Stimulated activated CD8-positive, alpha-beta memory T cell treated with anti-CD3 and anti-CD28 coated beads, Interleukin-4, amount 100 ng/mL, for 4 hours (primary cell): Measurements from ENCODE around the gene REEP1.
"Not testable (repeated sequence)": the region's sequence is repeated elsewhere in the genome, so short reads cannot be mapped to it uniquely, and the experiment has no call there.

Source experiments
- DNase-seq, 2 donors: peaks; one replicate each; pipeline ENCODE4 v3.0.0-alpha.2; 2020; ENCODE audit warnings: low read depth in 2 of 2, low spot score in 1 of 2

The REEP1 gene

DNA sequence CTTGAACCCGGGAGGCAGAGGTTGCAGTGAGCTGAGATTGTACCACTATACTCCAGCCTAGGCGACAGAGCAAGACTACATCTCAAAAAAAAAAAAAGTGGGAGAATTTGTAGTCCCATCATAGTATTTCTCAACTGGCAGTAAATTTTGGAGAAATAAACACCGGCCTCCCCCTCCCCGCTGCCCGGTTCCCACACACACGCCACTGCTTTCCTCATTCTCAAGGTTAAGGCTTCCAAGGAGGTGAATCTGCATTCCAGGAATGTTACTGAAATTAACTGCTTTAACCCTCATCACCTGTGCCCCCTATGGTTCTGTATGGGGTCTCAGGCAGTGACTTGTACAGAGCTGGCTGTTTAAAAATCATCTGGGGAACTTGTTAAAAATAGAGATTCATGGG is 88.2 kb downstream of the REEP1 start:
- DNase-seq, result no peak

- not testable (repeated sequence) for DNase-seq
Measured at GRCh38 chr2:86245222-86245621, 92.2 kb downstream of the REEP1 start.

DNA sequence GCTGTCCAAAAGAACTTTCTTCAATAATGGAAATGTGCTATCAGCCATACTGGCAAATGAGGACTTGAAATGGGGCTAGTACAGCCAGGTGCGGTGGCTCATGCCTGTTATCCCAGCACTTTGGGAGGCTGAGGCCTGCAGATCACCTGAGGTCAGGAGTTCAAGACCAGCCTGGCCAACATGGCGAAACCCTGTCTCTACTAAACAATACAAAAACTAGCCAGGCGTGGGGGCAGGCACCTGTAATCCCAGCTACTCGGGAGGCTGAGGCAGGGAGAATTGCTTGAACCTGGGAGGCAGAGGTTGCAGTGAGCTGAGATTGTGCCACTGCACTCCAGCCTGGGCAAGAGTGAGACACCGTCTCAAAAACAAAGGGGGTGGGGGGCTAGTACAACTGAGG is 92.6 kb downstream of the REEP1 start:
- not testable (repeated sequence) for DNase-seq

- no peak for DNase-seq
Measured at GRCh38 chr2:86243950-86244733, 93.3 kb downstream of the REEP1 start.

- no peak for DNase-seq
Measured at GRCh38 chr2:86243272-86243671, 94.2 kb downstream of the REEP1 start.

GRCh38 chr2:86241611-86242010 is 95.8 kb downstream of the REEP1 start:
- DNase-seq, result no peak

DNA sequence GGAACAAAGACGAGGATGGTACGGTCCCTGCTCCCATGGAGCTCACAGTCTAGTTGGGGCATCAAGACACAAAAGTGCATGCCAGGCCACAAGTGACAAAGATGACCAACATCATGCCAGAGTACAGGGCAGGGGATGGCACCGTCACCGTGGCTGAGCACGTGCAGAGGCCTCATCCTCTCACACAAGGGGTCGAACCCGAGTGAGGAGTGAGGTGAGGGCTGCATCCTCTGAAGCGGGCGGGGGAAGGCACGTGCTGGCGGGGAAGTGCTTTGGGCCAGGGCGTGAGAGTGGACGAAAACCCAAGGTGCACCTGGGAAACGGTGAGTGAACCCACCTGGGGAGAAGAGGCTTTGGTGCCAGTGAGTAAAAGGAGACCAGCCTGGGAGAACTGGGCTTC is 97.2 kb downstream of the REEP1 start:
- DNase-seq, result no peak

- DNase-seq, result no peak
Measured at GRCh38 chr2:86239745-86240144, 97.7 kb downstream of the REEP1 start.

DNA sequence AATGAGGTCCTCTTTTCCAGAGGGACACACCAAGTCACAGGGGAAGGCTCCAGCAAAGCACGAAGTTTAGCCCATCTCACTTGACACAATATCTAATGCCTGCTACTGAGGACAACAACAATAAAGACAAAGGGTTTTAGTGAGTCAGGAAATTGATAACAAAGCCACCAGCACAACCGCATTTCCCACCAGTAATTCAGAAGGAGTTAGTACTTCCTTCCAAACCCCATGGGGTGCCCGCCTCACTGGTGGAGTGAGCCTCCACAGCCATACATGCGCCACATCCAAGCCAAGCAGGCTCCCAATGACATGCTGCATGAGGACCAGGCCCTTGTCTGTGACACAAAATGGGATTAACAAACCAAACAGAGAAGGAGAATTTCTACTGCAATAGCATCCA is 98.1 kb downstream of the REEP1 start:
- no peak for DNase-seq

DNA sequence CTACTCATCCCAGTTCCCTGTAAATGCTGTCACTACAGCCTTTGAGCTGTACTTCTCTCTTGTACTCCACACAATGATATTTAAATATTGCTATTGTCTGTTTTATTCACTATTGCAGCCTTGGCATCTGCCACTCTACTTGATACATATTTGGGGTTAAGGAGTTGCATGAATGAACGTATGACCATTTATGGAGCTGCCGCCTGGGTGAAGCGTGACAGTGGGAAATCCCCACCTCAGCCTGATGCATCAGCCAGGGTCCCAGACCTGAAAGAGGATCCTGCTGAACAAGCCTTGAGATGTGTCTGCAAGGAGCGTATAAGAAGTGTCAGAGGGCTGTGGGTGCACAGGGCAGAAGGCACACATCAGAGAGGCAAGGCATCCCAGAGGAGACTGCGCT is 99.1 kb downstream of the REEP1 start:
- peak; percentile 12 to 18 for DNase-seq

- no peak for DNase-seq
Measured at GRCh38 chr2:86237172-86237571, 100.3 kb downstream of the REEP1 start.

DNA sequence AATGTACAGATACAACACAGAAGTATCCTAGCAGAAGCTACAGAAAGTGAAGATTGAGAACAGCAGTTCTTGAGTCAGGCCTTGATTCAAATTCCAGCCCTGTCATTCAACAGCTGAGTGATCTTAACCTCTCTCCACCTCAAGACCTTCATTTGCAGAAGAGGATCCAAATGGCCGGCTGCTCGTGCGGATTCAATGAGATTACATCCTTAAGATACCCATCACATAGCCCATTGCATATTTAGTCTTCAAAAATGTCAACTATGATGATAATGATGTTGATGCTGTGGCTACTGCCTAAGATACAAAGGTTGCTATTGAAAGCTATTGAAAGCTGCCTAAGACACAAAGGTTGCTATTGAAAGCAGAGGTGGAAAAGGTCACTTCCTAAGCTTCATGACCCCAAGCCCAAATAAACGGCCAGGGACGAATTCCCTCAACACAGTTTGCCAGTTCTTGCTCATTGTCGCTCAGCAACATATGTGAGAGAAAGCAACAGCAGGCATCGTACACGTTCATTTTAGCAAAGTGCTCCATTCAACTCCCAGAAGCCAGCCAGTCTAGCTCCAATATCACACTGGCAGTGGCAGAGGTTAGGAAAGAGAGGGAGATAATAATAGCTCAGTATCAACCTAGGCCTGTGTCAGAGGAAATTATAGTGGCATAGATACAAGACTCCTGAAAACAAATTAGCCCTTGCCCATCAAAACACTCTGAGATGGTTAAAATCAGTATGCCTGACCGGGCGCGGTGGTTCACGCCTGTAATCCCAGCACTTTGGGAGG is 102.0 kb downstream of the REEP1 start:
- DNase-seq, result no peak

- no peak for DNase-seq
Measured at GRCh38 chr2:86234563-86235131, 102.8 kb downstream of the REEP1 start.

GRCh38 chr2:86233436-86233835 is 104.0 kb downstream of the REEP1 start:
- DNase-seq, result no peak

GRCh38 chr2:86232910-86233309 is 104.5 kb downstream of the REEP1 start:
- no peak for DNase-seq

DNA sequence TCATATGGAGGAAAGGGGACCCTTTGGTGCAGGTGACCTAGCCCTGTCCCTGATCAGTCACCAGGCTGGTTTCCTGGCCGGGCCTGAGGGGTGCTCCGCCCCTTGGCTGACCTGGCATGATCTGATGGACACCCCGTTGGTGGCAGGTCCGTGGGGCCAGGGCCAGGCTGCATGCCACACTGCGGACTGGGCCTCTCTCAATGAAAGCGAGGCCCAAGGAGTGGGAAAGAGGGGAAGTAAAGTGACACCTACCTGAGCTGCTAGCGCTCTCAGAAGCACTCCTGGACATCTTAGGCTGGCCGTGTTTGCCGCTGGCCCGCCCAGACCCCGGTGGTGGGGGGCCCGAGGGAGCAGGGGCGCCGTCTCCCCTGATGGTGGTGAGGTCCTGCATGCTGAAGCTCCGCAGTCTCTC is 105.0 kb downstream of the REEP1 start:
- DNase-seq, result no peak

DNA sequence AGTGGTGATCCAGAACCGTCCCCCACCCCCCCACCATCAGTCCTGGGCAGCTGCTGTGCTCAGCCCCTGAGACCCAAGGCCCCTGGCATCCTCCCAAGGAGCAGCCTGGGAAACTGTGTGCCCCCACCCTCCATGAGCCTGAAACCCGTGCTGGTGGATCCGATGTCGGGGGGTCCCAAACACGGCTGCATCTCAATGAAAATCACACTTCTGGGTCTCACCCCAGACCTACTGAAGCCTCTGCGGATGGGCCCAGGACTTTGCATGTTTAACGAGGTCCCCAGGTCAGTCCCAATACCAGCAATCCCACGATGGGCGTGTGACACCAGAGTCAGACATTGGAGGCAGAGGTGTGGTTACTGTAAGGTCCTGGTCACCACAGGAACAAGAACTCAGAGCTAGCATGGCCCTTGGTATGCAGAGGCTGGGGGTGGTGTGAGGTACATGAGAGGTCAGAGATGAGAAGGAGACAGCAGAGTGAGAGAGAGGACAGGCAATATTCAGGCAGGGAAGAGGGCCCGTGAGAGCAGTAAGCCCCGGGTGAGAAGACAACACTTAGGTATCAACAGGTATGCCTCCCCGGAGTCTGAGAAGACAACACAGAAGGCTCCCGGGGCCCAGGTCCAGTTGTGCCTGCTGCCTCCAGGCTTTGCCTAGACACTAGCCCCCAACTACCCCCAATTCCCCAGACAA is 105.6 kb downstream of the REEP1 start:
- DNase-seq, result no peak

GRCh38 chr2:86230961-86231360 is 106.5 kb downstream of the REEP1 start:
- DNase-seq, result no peak

DNA sequence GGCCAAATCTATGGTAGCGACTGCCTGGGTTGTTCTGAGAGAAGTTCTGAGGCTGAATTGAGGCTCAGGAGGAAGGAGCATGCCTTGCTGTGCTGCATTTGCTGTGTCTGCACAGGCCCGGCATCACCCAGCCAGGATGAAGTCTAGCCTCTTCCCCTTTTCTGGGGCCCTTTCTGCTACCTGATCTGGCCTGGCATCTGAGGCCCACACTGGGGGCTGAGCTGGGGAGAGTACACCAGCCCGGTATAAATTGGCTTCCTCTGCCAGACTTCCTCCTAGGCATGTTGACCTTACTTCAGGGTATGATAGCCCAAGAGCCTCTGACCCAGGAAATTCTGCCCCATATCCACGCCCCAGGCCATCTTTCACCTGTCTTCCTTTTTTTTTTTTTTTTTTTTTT is 108.2 kb downstream of the REEP1 start:
- DNase-seq, result no peak

GRCh38 chr2:86228574-86228973 is 108.9 kb downstream of the REEP1 start:
- not testable (repeated sequence) for DNase-seq

GRCh38 chr2:86227685-86228084 is 109.7 kb downstream of the REEP1 start:
- DNase-seq, result no peak
